ENCODE measurements around the gene ANK2.

The ANK2 gene

GRCh38 chr4:113071274-113071673, 21.8 kb downstream of the ANK2 start:
- H3K36me3 Mint-ChIP-seq (ENCODE audit: low read depth), result no peaks in the 10 kb centered on the region
- no peak overlapping the region for H3K4me3 Mint-ChIP-seq
- H3K27ac Mint-ChIP-seq, result no peak overlapping the region
- TF ChIP-seq CTCF (IDR thresholded peaks at IDR 0.05; ENCODE audit: unreplicated experiment in 3 of 3), result no peak
- H3K9me3 Mint-ChIP-seq, result no peaks in the 10 kb centered on the region
- H3K27me3 Mint-ChIP-seq (ENCODE audit: low read depth), result no peaks in the 10 kb centered on the region
- no peaks in the 10 kb centered on the region for H3K4me1 Mint-ChIP-seq

- Mint-ChIP-seq H3K27ac (no peak overlapping the region), H3K9me3 (no peaks in the 10 kb centered on the region), H3K4me1 (no peaks in the 10 kb centered on the region), H3K36me3 (ENCODE audit: low read depth) (no peaks in the 10 kb centered on the region), H3K4me3 (no peak overlapping the region), H3K27me3 (ENCODE audit: low read depth) (no peaks in the 10 kb centered on the region)
- no peak for TF ChIP-seq CTCF (IDR thresholded peaks at IDR 0.05; ENCODE audit: unreplicated experiment in 3 of 3)
Observed at GRCh38 chr4:113071805-113072204, 22.4 kb downstream of the ANK2 start.

DNA sequence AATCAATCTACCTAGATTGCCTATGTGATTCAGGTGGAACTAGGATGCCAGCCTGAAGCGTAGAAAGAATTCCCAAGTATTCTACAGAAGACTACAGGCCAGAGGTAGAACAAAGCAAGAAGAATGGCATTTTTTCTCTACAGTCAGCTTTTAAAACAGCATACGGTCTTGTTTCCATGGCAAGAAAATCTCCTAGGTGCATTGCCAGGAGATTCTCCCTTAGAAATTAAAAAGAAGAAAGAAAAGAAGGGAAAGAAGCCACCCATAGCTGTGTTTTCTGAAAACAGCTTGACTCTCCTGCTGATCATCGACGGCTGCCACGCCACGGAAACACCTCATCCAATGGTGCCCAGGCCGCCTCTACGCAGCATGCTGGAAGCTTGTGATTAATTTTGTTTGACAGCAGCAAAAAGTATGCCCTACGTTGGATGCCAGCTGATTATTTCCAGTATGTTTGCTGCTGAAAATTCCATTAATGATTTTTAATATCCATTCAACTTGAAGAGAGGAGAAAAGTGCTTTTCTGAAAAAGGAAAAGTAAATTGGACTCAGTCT, 24.1 kb downstream of the ANK2 start:
- no peak overlapping the region for H3K27ac Mint-ChIP-seq
- no peaks in the 10 kb centered on the region for H3K9me3 Mint-ChIP-seq
- no peak for TF ChIP-seq CTCF (IDR thresholded peaks at IDR 0.05; ENCODE audit: unreplicated experiment in 3 of 3)

GRCh38 chr4:113077575-113077974, 28.1 kb downstream of the ANK2 start:
- H3K27ac Mint-ChIP-seq, result peak overlapping the region in 1 of 3 experiments; percentile 22
- no peak overlapping the region for H3K4me3 Mint-ChIP-seq
- H3K27me3 Mint-ChIP-seq (ENCODE audit: low read depth), result no peaks in the 10 kb centered on the region
- no peaks in the 10 kb centered on the region for H3K36me3 Mint-ChIP-seq (ENCODE audit: low read depth)
- H3K4me1 Mint-ChIP-seq, result no peaks in the 10 kb centered on the region
- no peaks in the 10 kb centered on the region for H3K9me3 Mint-ChIP-seq
- TF ChIP-seq CTCF (IDR thresholded peaks at IDR 0.05; ENCODE audit: unreplicated experiment in 3 of 3), result no peak

More for the DNA sequence above, 24.1 kb downstream of the ANK2 start:
- H3K36me3 Mint-ChIP-seq (ENCODE audit: low read depth), result no peaks in the 10 kb centered on the region
- no peaks in the 10 kb centered on the region for H3K4me1 Mint-ChIP-seq
- no peak overlapping the region for H3K4me3 Mint-ChIP-seq
- H3K27me3 Mint-ChIP-seq (ENCODE audit: low read depth), result no peaks in the 10 kb centered on the region

- Mint-ChIP-seq H3K4me1 (no peaks in the 10 kb centered on the region), H3K27ac (no peak overlapping the region), H3K27me3 (ENCODE audit: low read depth) (no peaks in the 10 kb centered on the region), H3K36me3 (ENCODE audit: low read depth) (no peaks in the 10 kb centered on the region), H3K9me3 (no peaks in the 10 kb centered on the region), H3K4me3 (no peak overlapping the region)
- no peak for TF ChIP-seq CTCF (IDR thresholded peaks at IDR 0.05; ENCODE audit: unreplicated experiment in 3 of 3)
Observed at GRCh38 chr4:113078066-113078465, 28.6 kb downstream of the ANK2 start.

GRCh38 chr4:113080050-113080449, 30.6 kb downstream of the ANK2 start:
- Mint-ChIP-seq H3K27ac (peak overlapping the region in 1 of 3 experiments; percentile 20), H3K36me3 (ENCODE audit: low read depth) (no peaks in the 10 kb centered on the region), H3K27me3 (ENCODE audit: low read depth) (no peaks in the 10 kb centered on the region), H3K4me1 (no peaks in the 10 kb centered on the region), H3K9me3 (no peaks in the 10 kb centered on the region), H3K4me3 (no peak overlapping the region)
- no peak for TF ChIP-seq CTCF (IDR thresholded peaks at IDR 0.05; ENCODE audit: unreplicated experiment in 3 of 3)
